ENCODE measurements around the gene NFAM1.

DNA sequence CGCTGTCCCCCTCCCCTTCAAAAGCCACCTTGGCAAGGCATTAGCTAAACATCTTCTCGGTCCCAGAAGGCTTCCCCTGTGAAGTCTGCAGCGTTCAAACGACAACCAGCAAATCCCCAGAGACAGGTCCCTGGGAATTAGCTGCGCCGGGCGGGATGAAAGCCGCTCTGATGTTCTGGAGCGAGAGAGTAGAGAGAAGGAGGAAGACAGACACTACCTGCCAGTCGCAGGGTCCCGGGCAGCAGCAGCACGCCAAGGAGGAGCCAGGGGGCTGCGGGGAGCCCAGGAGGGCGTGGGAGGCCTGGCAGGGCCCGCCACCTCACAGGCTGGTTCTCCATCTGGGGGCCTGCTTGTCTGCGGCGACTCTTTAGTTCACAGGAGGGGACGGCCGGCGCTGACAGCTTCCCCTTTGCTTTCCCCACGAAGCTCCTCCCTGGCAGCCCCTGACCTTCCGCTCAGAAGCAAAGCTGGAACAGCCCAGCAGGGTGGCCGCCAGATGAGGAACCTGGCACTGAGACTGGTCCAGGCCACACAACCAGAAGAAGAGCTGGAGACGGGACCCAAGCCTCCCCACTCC lies at the start of gene NFAM1:
- TF ChIP-seq, protein P1, sequence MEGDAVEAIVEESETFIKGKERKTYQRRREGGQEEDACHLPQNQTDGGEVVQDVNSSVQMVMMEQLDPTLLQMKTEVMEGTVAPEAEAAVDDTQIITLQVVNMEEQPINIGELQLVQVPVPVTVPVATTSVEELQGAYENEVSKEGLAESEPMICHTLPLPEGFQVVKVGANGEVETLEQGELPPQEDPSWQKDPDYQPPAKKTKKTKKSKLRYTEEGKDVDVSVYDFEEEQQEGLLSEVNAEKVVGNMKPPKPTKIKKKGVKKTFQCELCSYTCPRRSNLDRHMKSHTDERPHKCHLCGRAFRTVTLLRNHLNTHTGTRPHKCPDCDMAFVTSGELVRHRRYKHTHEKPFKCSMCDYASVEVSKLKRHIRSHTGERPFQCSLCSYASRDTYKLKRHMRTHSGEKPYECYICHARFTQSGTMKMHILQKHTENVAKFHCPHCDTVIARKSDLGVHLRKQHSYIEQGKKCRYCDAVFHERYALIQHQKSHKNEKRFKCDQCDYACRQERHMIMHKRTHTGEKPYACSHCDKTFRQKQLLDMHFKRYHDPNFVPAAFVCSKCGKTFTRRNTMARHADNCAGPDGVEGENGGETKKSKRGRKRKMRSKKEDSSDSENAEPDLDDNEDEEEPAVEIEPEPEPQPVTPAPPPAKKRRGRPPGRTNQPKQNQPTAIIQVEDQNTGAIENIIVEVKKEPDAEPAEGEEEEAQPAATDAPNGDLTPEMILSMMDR (IDR thresholded peaks at IDR 0.05), result no peak
- TF ChIP-seq POLR2A (IDR thresholded peaks at IDR 0.05), result peak in 1 of 2 donors; percentile 28

Measured in sigmoid colon (tissue), 3 donors.